Progenitor cell of endocrine pancreas (in vitro differentiated cells): Measurements from ENCODE around the gene UBASH3A. TPM values are rescaled to one million over a fixed set of nuclear protein-coding genes. Genes with fewer than 3 reads are reported as not detected.

Experiments used
- DNase-seq: peaks from one replicate; pipeline ENCODE4 v3.0.0; 2021; ENCODE audit warnings: low spot score; ENCODE audit not compliant: unreplicated experiment
- H3K27ac Mint-ChIP-seq: 2 replicates; pipeline ENCODE4 v1.8.0; 2021; ENCODE audit warnings: mild to moderate bottlenecking, moderate library complexity, mixed read lengths
- H3K27me3 Mint-ChIP-seq: 2 replicates; pipeline ENCODE4 v1.8.0; 2021; ENCODE audit warnings: mixed read lengths
- H3K36me3 Mint-ChIP-seq: 2 replicates; pipeline ENCODE4 v1.8.0; 2022; ENCODE audit warnings: mixed read lengths; ENCODE audit not compliant: insufficient read depth
- H3K4me1 Mint-ChIP-seq: 2 replicates; pipeline ENCODE4 v1.8.0; 2021; ENCODE audit warnings: low read depth, mixed read lengths
- H3K4me3 Mint-ChIP-seq: 2 replicates; pipeline ENCODE4 v1.8.0; 2021; ENCODE audit warnings: low read depth, mild to moderate bottlenecking, moderate library complexity, mixed read lengths
- H3K9me3 Mint-ChIP-seq: 2 replicates; pipeline ENCODE4 v1.8.0; 2021; ENCODE audit warnings: low read depth, mixed read lengths
- total RNA-seq: library from RNA; stranded (reverse); gene quantifications from 2 replicates; pipeline ENCODE4 v1.2.1, GENCODE V29; 2021
- TF ChIP-seq, protein P1 (sequence below): fragments of 200-600 bp; sonication (generic); IDR thresholded peaks from one replicate; pipeline ENCODE4 v1.5.0; 2021; ENCODE audit warnings: antibody characterized with exemption, mild to moderate bottlenecking; ENCODE audit not compliant: unreplicated experiment

Gene UBASH3A
- total RNA-seq, 1 donor from 2014 or later, result not detected

DNA sequence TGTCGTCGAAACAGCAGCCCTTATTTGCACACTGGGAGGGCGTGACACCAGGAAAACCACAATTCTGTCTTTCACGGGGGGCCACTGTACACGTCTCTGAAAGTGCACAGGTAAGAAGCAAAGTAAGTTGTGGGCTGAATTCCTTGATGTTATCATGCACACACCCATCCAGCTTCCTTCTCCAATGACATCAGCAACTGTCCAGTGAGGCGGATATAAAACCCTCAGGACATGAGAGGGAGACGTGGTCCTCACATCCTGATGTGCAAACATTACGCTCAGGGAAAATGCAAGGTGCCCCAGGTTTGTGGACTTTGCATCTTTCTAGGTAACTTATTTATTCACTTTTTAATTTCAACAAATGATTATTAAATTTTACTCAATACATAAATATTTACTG, 40.4 kb upstream of the UBASH3A start:
- Mint-ChIP-seq H3K9me3 (no peaks in the 10 kb centered on the region), H3K27ac (no peak overlapping the region), H3K4me3 (no peak overlapping the region), H3K4me1 (peaks cover 5% of the 10 kb centered on the region), H3K36me3 (no peaks in the 10 kb centered on the region), H3K27me3 (peaks cover 8% of the 10 kb centered on the region)
- TF ChIP-seq, protein P1, sequence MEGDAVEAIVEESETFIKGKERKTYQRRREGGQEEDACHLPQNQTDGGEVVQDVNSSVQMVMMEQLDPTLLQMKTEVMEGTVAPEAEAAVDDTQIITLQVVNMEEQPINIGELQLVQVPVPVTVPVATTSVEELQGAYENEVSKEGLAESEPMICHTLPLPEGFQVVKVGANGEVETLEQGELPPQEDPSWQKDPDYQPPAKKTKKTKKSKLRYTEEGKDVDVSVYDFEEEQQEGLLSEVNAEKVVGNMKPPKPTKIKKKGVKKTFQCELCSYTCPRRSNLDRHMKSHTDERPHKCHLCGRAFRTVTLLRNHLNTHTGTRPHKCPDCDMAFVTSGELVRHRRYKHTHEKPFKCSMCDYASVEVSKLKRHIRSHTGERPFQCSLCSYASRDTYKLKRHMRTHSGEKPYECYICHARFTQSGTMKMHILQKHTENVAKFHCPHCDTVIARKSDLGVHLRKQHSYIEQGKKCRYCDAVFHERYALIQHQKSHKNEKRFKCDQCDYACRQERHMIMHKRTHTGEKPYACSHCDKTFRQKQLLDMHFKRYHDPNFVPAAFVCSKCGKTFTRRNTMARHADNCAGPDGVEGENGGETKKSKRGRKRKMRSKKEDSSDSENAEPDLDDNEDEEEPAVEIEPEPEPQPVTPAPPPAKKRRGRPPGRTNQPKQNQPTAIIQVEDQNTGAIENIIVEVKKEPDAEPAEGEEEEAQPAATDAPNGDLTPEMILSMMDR, result no peak
- DNase-seq, result no peak

DNA sequence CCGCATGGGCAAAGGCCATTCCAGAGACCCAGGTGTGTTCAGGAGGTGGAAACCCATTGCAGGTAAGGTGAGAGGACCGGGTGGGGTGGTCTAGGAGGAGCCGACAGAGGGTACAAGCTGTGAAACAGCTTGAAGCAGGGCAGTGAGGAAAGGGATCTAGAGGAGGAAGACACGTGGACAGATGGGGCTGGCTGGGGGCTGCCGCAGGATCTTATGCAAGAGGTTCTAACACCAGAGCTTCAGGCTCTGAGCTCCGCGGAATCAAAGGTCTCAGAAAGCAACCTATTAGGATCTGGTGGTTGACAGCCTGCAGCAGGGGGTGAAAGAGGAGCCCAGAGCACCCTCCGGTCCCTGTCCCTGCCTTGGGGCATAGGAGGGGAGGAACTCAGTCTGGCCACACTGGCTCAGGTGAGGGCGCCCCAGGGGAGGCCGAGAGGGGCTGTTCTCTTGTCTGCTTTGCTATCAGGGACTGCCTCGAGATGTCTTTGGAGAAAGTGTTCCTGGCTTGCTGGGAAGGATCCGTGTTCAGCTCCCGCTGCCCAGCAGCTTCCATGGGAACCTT, 39.3 kb upstream of the UBASH3A start:
- no peak overlapping the region for H3K4me3 Mint-ChIP-seq
- H3K9me3 Mint-ChIP-seq, result no peaks in the 10 kb centered on the region
- H3K4me1 Mint-ChIP-seq, result peaks cover 5% of the 10 kb centered on the region
- H3K27ac Mint-ChIP-seq, result no peak overlapping the region
- peaks cover 11% of the 10 kb centered on the region for H3K27me3 Mint-ChIP-seq
- TF ChIP-seq, protein P1, result no peak
- DNase-seq, result no peak
- H3K36me3 Mint-ChIP-seq, result no peaks in the 10 kb centered on the region

GRCh38 chr21:42365770-42366169, 37.9 kb upstream of the UBASH3A start:
- no peaks in the 10 kb centered on the region for H3K36me3 Mint-ChIP-seq
- H3K27me3 Mint-ChIP-seq, result peaks cover 13% of the 10 kb centered on the region
- no peak overlapping the region for H3K4me3 Mint-ChIP-seq
- H3K27ac Mint-ChIP-seq, result no peak overlapping the region
- H3K4me1 Mint-ChIP-seq, result peaks cover 7% of the 10 kb centered on the region
- no peak for DNase-seq
- no peaks in the 10 kb centered on the region for H3K9me3 Mint-ChIP-seq
- TF ChIP-seq, protein P1, result no peak

DNA sequence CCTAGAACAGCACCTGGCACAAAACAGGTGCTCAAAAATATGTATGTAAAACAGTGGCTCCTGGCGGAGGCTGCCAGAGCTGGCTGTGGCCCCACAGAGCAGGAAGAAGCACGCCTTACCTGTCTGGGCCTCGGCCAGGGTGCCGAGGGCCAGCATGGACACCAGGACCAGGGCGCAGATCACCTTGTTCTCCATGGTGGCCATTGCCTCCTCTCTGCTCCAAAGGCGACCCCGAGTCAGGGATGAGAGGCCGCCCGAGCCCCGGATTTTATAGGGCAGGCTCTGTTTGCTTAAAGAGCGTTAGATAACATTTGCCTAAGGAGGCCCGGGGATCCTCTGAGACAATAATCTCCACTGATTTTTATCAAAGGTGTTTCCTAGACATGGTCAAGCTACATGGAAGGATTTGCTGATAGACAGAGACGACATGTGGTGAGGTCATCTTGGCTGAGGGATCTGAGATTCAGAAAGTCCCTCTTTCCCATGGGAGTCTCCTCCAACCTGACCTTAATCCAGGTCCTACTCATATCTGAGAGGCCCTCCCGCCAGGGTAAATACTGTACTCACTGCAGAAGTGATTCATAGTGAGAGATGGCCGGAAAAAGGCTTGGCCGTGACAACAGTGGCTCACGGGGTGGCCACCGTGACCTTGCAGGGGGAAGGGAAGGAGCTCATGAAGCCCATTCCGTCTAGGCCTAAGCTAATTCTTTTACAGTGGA, 37.3 kb upstream of the UBASH3A start, which contains the start of gene TFF1:
TFF1 (minus strand) TSS at position 244 of the 719 bp plus-strand sequence; CDS start at position 204, 40 bp downstream.
- Mint-ChIP-seq H3K27ac (peak within 1 kb of the TSS; percentile 63), H3K9me3 (no peaks in the 10 kb centered on the region), H3K4me1 (peaks cover 11% of the 10 kb centered on the region), H3K36me3 (peaks cover 3% of the 10 kb centered on the region), H3K4me3 (no peak within 1 kb of the TSS), H3K27me3 (peaks cover 18% of the 10 kb centered on the region)
- TF ChIP-seq, protein P1, result no peak
- DNase-seq, result no peak

DNA sequence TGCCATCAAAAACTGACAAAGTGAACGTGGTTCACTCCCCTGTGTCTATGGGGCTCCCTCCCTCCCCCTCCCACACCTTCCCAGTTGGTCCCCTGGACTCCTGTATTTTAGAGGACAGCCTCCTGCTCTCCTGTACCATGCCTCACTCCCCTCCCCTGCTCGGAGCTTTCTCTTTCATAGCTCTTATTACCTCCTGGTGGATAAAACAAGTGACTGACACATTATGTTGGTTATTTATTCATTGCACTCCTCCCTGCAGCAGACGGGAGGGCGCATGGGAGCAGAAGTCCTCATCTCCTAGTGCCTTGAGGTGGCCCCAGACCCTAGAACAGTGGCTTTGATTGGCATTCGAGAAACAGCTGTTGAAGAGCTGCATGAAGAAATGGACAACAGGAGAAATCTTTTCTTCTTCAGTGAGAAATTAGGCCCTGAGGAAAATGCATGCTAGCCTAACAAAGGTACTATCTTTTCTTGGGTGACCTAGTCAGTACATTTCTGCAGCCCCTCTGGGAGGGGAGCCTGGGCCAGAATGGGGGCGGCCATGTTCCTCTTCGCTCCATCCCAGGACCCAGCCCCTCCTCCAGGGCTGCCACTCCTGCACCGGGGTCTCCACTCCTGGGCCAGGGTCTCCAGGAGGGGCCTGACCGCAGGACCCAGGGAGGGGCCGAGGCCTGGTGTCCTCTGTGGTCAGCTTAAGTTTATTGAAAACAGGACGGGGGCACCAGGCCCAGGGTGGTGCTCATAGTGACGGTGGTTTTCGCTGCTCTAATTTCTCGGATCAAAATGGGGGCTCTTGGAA, 36.1 kb upstream of the UBASH3A start:
- TF ChIP-seq, protein P1, result no peak
- H3K27ac Mint-ChIP-seq, result peak overlapping the region; percentile 63
- H3K36me3 Mint-ChIP-seq, result peaks cover 3% of the 10 kb centered on the region
- H3K4me1 Mint-ChIP-seq, result peaks cover 12% of the 10 kb centered on the region
- no peaks in the 10 kb centered on the region for H3K9me3 Mint-ChIP-seq
- H3K27me3 Mint-ChIP-seq, result peaks cover 15% of the 10 kb centered on the region
- no peak for DNase-seq
- no peak overlapping the region for H3K4me3 Mint-ChIP-seq
